Measurements from ENCODE around the gene IL19. TPM values are rescaled to one million over a fixed set of nuclear protein-coding genes. Genes with fewer than 3 reads are reported as not detected.

Gene IL19
- total and polyA plus RNA-seq, 9 of the 15 experiments (the other 6 are each of a cell fraction or from before 2014, with no cell fraction given) = not detected

- FAIRE-seq = no peak
- intact Hi-C loops (cut with micrococcal nuclease) = no loop called here
Observed at GRCh38 chr1:206836111-206836510, 65.5 kb downstream of the IL19 start.

DNA sequence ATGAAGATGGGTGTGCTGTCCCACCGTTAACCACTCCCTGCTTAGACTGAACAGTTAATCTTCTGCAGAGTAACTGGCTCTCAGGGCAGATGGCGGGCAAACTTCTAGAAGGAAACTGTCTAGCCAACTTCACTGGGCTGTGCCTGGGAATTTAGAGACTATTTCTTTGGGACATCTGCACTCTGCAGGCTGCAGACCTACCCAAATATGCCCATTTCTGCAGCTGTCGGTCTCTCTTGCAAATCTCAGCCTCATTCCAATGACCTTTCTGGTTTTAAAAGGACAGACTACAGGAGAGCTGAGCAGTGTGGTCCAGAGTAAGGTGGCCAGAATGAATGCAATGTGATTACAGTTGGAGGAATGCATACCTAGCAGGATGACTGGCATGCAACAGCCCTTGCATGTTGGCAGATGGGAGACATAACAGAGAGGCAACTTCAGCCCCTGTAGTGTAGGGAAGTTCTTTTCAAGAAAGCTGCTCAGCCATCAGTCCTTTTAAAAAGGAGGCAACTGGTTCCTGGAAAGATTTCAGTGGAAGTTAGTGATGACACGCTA, 68.5 kb downstream of the IL19 start:
- no peak overlapping the region for H2AFZ ChIP-seq (ENCODE audit: low read depth, low read length)
- DNase-seq (ENCODE audit: extremely low read depth in 1 of 4, low spot score in 3 of 4) = no peak
- no peak overlapping the region for H3K9ac ChIP-seq (ENCODE audit: insufficient read depth in 1 of 2, low read depth in 2 of 2, low read length in 2 of 2)
- no peak for FAIRE-seq
- H3K27me3 ChIP-seq (ENCODE audit: control insufficient read depth in 2 of 2, insufficient read depth in 2 of 2, low read length in 2 of 2) = peaks cover 34 to 47% of the 10 kb centered on the region in 2 experiments
- H3K36me3 ChIP-seq (ENCODE audit: control insufficient read depth, insufficient read depth, low read length) = no peaks in the 10 kb centered on the region
- ChIA-PET POLR2A (interaction anchor here (0.7 to 1.3 kb wide), 3 partner anchors 10 to 66 kb away, joined by 3 to 4 read pairs (median 4); no protein-coding TSS in a partner anchor), CTCF (ENCODE audit: low intra/inter-chr PET ratio) (no interaction called here)
- under 1% methylated on average over 4 of the region's 4 CpGs for WGBS (ENCODE audit: insufficient coverage, low coverage, missing lambda C conversion rate)
- no peak overlapping the region for H3K4me2 ChIP-seq (ENCODE audit: insufficient read depth, low read length)
- H3K79me2 ChIP-seq (ENCODE audit: control insufficient read depth, insufficient read depth, low read length) = no peaks in the 10 kb centered on the region
- ATAC-seq = no peak
- H3K27ac ChIP-seq (ENCODE audit: extremely low read depth, low read depth, low read length) = no peak overlapping the region
- H3K9me1 ChIP-seq (ENCODE audit: control insufficient read depth, insufficient read depth, low read length) = no peaks in the 10 kb centered on the region
- intact Hi-C loops (cut with micrococcal nuclease) (no loop called here), in situ Hi-C loops (cut with MboI) (no loop called here)
- H3K4me1 ChIP-seq (replicated peaks in 1 of 2; ENCODE audit: control insufficient read depth in 2 of 2, insufficient read depth in 2 of 2, low read length in 2 of 2) = peaks cover 0 to 4% of the 10 kb centered on the region in 2 experiments; a peak in 1 of 5 replicates
- no peaks in the 10 kb centered on the region for H3K9me3 ChIP-seq (replicated peaks; ENCODE audit: control insufficient read depth, insufficient read depth, low read depth, low read length)
- no TSS peak for BruUV-seq (replicated peaks)
- H3K4me3 ChIP-seq = no peak overlapping the region
- no peaks in the 10 kb centered on the region for H4K20me1 ChIP-seq (replicated peaks; ENCODE audit: control insufficient read depth, insufficient read depth, low read length)
- TF ChIP-seq CBX2 (IDR thresholded peaks at IDR 0.05; ENCODE audit: insufficient read depth, low read length, poor library complexity, severe bottlenecking) (no peak), MED1 (CRISPR knock-in tag; IDR thresholded peaks at IDR 0.05; ENCODE audit: borderline replicate concordance) (no peak), STAT5A (IDR thresholded peaks at IDR 0.05; ENCODE audit: borderline replicate concordance, low read length) (no peak), RCOR1 (IDR thresholded peaks at IDR 0.05; ENCODE audit: borderline replicate concordance in 1 of 2, low read depth in 2 of 2, low read length in 2 of 2) (no peak), SIN3A (IDR thresholded peaks at IDR 0.05; ENCODE audit: borderline replicate concordance in 2 of 2, control insufficient read depth in 1 of 2, low read depth in 2 of 2, low read length in 2 of 2) (no peak), HOXB6 (CRISPR knock-in tag; IDR thresholded peaks at IDR 0.05; ENCODE audit: borderline replicate concordance) (no peak), HNRNPK (IDR thresholded peaks at IDR 0.05; ENCODE audit: low read depth, low read length, poor library complexity, severe bottlenecking) (no peak), SREBF1 (IDR thresholded peaks at IDR 0.05; ENCODE audit: borderline replicate concordance, low read depth, low read length) (no peak), EZH2 (IDR thresholded peaks at IDR 0.05; ENCODE audit: borderline replicate concordance, low read depth, low read length) (no peak), PHF20 (IDR thresholded peaks at IDR 0.05; ENCODE audit: partially characterized antibody) (no peak), OTX1 (CRISPR knock-in tag; IDR thresholded peaks at IDR 0.05) (no peak), ATF1 (CRISPR knock-in tag; IDR thresholded peaks at IDR 0.05) (no peak), ATF1 (tag; IDR thresholded peaks at IDR 0.05) (no peak), NFIC (IDR thresholded peaks at IDR 0.05) (no peak), ZNF384 (IDR thresholded peaks at IDR 0.05; ENCODE audit: low read depth, low read length) (no peak)

More at GRCh38 chr1:206836111-206836510, 65.5 kb downstream of the IL19 start:
- Histone ChIP-seq H3K9ac (ENCODE audit: insufficient read depth in 1 of 2, low read depth in 2 of 2, low read length in 2 of 2) (no peak overlapping the region), H4K20me1 (replicated peaks; ENCODE audit: control insufficient read depth, insufficient read depth, low read length) (no peaks in the 10 kb centered on the region; the same call in 1 of the 2 replicates), H3K27ac (ENCODE audit: extremely low read depth, low read depth, low read length) (no peak overlapping the region), H3K9me3 (replicated peaks; ENCODE audit: control insufficient read depth, insufficient read depth, low read depth, low read length) (no peaks in the 10 kb centered on the region), H3K4me2 (ENCODE audit: insufficient read depth, low read length) (no peak overlapping the region), H2AFZ (ENCODE audit: low read depth, low read length) (no peak overlapping the region), H3K36me3 (ENCODE audit: control insufficient read depth, insufficient read depth, low read length) (no peaks in the 10 kb centered on the region), H3K4me3 (no peak overlapping the region), H3K9me1 (ENCODE audit: control insufficient read depth, insufficient read depth, low read length) (no peaks in the 10 kb centered on the region), H3K4me1 (replicated peaks in 1 of 2; ENCODE audit: control insufficient read depth in 2 of 2, insufficient read depth in 2 of 2, low read length in 2 of 2) (peaks cover 0 to 4% of the 10 kb centered on the region in 2 experiments; a peak in 2 of 5 replicates), H3K79me2 (ENCODE audit: control insufficient read depth, insufficient read depth, low read length) (no peaks in the 10 kb centered on the region), H3K27me3 (ENCODE audit: control insufficient read depth in 2 of 2, insufficient read depth in 2 of 2, low read length in 2 of 2) (peaks cover 56 to 65% of the 10 kb centered on the region in 2 experiments)
- POLR2A ChIA-PET = interaction anchor here (1.2 to 1.3 kb wide), 2 partner anchors 8 to 14 kb away, joined by 3 to 5 read pairs; no protein-coding TSS in a partner anchor
- ATAC-seq (no peak), DNase-seq (ENCODE audit: extremely low read depth in 1 of 4, low spot score in 3 of 4) (no peak)
- WGBS (ENCODE audit: insufficient coverage, low coverage, missing lambda C conversion rate) = 0% methylated on average over 2 of the region's 2 CpGs
- no TSS peak for BruUV-seq (replicated peaks)
- CTCF ChIA-PET (ENCODE audit: low intra/inter-chr PET ratio) = no interaction called here
- no peak for TF ChIP-seq U2AF2 (optimal IDR thresholded peaks at IDR 0.05; ENCODE audit: low read depth, low read length)
- no peak for TF ChIP-seq MTA3 (IDR thresholded peaks at IDR 0.05; ENCODE audit: borderline replicate concordance)
- TF ChIP-seq ZNF445 (CRISPR knock-in tag; IDR thresholded peaks at IDR 0.05; ENCODE audit: low read depth) = no peak
- in situ Hi-C loops (cut with MboI) = no loop called here

Data from K562 (cell line).